Neutrophil (primary cell): ENCODE data around the gene UBE3D.

Source experiments
- H3K27ac ChIP-seq: fragments of 200-600 bp; sonication (generic); 2 replicates; pipeline ENCODE4 v1.5.1; 2016; ENCODE audit warnings: mild to moderate bottlenecking, moderate library complexity
- H3K27me3 ChIP-seq: fragments of 200-600 bp; sonication (generic); 2 replicates; pipeline ENCODE4 v1.6.0; 2016; ENCODE audit warnings: mild to moderate bottlenecking
- H3K36me3 ChIP-seq: fragments of 200-600 bp; sonication (generic); 2 replicates; pipeline ENCODE4 v1.5.1; 2017
- H3K4me1 ChIP-seq, 2 experiments: fragments of 200-600 bp in 1 of 2; sonication (generic) in 1 of 2; 1 replicate in 1 of 2; 2 replicates in 1 of 2; pipeline versions ENCODE4 v1.5.1 to v1.6.1; 2013 to 2016; ENCODE audit warnings: low read depth in 1 of 2, low read length in 1 of 2, mild to moderate bottlenecking in 1 of 2, moderate library complexity in 1 of 2; ENCODE audit not compliant: control insufficient read depth in 1 of 2, insufficient read depth in 1 of 2
- H3K4me3 ChIP-seq, 2 experiments: fragments of 200-600 bp in 1 of 2; sonication (generic) in 1 of 2; 1 replicate in 1 of 2; 2 replicates in 1 of 2; pipeline ENCODE4 v1.5.1; 2013 to 2016; ENCODE audit warnings: low read depth in 1 of 2, low read length in 1 of 2, mild to moderate bottlenecking in 1 of 2, moderate library complexity in 1 of 2
- H3K9me3 ChIP-seq: fragments of 200-600 bp; sonication (generic); 2 replicates; pipeline ENCODE4 v1.5.1; 2016
- CTCF ChIP-seq: fragments of 200-600 bp; sonication (generic); IDR thresholded peaks from 2 replicates; pipeline ENCODE4 v1.5.1; 2016; ENCODE audit warnings: antibody characterized with exemption

Gene UBE3D

GRCh38 chr6:83006270-83006905 is 59.3 kb downstream of the UBE3D start:
- Histone ChIP-seq H3K9me3 (peaks cover 3% of the 10 kb centered on the region), H3K4me1 (no peaks in the 10 kb centered on the region), H3K4me3 (no peak overlapping the region), H3K27me3 (no peaks in the 10 kb centered on the region), H3K27ac (no peak overlapping the region), H3K36me3 (no peaks in the 10 kb centered on the region)
- no peak for TF ChIP-seq CTCF

DNA sequence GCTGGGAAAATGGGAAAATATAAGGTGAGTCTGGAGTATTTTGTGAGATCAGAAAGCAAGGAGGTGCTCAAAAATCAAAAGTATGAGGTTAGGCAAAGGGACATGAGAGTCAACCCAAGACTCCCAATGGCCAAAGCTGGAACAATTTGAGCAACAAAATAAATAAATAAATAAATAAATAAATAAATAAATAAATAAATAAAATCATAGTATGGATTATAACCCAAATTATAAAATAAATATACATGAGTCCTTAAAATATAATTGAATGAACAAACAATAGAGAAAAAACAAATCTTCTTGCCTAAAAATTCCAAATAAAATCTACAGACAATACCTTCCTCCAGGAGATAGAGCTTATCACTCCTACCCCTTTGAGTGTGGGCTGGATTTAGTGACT is 69.5 kb downstream of the UBE3D start:
- Histone ChIP-seq H3K4me1 (no peaks in the 10 kb centered on the region), H3K36me3 (no peaks in the 10 kb centered on the region), H3K4me3 (no peak overlapping the region), H3K9me3 (no peaks in the 10 kb centered on the region), H3K27ac (no peak overlapping the region), H3K27me3 (no peaks in the 10 kb centered on the region)
- no peak for TF ChIP-seq CTCF

DNA sequence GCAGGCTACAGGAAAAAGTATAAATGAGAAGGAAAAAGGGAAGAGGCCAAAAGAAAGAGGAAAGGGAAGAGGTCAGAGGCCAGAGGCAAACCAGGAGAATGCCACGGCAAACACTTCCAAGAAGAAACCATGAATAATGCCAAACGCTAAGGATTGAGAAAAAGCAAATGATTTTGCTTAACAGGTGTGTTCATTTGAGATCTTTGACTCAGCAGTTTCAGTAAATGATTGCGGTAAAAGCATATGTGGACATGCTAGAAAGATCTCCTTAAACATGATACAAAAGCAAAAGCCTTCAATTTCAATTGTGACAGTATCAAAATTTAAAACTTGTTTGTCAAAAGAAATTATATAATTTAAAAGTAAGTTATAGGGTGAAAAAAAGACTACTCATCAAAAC is 70.6 kb downstream of the UBE3D start:
- Histone ChIP-seq H3K27ac (no peak overlapping the region), H3K9me3 (no peaks in the 10 kb centered on the region), H3K4me1 (no peaks in the 10 kb centered on the region), H3K36me3 (no peaks in the 10 kb centered on the region), H3K4me3 (no peak overlapping the region), H3K27me3 (no peaks in the 10 kb centered on the region)
- no peak for TF ChIP-seq CTCF

DNA sequence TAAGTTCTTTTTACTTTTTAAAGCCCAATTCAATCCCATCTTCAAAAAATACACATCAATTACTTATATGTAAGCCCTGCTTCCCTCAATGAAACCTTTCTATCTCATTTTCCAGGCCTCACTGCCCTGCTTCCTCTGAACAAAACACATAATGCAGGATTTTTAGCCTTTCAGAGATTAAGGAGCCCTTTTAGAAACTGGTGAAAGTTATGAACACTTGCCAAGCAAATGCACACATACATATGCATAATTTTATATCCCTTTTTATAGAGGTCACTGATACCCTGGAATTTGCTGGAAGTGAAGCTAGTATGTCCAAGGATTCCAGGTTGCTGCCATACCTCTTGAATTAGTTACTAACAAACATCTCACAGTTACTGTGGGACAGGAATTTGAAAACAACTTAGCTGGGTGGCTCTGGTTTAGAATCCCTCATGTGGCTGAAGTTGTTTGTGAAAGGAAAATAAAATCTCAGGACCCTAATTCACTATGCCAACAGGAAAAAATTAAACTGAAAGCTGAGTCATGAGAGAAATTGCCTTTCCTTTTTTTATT is 75.8 kb downstream of the UBE3D start:
- no peaks in the 10 kb centered on the region for H3K36me3 ChIP-seq
- H3K27ac ChIP-seq: no peak overlapping the region
- no peak for TF ChIP-seq CTCF
- H3K4me3 ChIP-seq: no peak overlapping the region
- H3K9me3 ChIP-seq: no peaks in the 10 kb centered on the region
- no peaks in the 10 kb centered on the region for H3K4me1 ChIP-seq
- H3K27me3 ChIP-seq: no peaks in the 10 kb centered on the region

- H3K27me3 ChIP-seq: no peaks in the 10 kb centered on the region
- H3K27ac ChIP-seq: no peak overlapping the region
- TF ChIP-seq CTCF: no peak
- H3K36me3 ChIP-seq: no peaks in the 10 kb centered on the region
- no peaks in the 10 kb centered on the region for H3K9me3 ChIP-seq
- H3K4me3 ChIP-seq: no peak overlapping the region
- no peaks in the 10 kb centered on the region for H3K4me1 ChIP-seq
Measured at GRCh38 chr6:82988930-82989351, 76.7 kb downstream of the UBE3D start.
